G401.6 (cell line): ENCODE measurements around the gene SYNE1.

Source experiments
- FAIRE-seq: peaks from 2 replicates; lab custom pipeline; 2012; peaks lifted over from hg19 to GRCh38; lab: Jason Lieb, UNC

Gene SYNE1

DNA sequence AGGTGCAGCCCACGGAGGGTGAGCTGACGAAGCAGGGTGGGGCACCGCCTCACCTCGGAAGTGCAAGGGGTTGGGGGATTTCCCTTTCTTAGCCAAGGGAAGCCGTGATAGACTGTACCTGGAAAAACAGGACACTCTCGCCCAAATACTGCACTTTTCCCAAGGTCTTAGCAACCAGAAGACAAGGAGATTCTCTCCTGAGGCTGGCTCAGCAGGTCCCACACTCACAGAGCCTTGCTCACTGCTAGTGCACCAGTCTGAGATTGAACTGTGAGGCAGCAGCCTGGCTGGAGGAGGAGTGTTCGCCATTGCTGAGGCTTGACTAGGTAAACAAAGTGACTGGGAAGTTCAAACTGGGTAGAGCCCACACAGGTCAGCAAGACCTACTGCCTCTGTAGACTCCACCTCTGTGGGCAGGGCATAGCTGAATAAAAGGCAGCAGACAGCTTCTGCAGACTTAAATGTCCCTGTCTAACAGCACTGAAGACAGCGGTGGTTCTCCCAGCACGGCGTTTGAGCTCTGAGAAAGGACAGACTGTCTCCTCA lies 28.0 kb downstream of the SYNE1 start:
- no peak for FAIRE-seq

DNA sequence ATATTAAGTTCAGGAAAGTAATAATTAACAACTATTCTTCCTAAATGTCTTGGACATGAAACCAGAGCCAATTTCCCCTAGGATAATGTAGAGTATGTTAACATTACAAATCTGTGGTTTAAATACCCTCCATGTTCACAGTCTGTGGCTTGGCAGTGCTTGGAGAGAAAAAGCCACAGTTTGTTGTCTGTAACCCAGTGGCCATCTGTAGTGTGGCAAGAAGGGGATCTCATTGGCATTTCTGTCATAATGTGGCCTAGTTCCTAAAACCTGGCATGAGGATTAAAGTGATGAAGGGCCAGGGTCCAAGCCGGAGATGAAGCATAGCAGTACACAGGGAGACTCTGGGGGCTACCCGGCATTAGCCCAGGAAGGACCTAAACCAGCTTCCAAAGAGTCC lies 31.2 kb downstream of the SYNE1 start:
- no peak for FAIRE-seq

DNA sequence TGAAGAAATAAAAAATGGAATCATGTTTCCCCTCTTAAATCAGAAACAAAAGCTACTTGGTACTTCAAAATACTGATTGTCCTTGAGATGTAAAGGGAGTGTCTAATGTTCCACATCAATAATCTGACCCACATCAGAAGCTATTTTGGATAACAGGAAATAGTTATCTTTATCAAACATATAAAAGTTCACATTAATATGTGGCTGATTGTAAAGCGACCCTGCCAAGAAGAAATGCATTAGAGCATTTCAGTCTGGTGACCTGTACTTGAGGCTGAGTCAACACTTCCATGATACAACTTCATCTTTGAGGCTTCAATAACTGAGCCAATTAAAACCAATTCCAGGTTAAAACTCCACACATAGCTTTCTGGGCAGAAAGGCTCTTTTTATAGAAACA lies 31.8 kb downstream of the SYNE1 start:
- FAIRE-seq: no peak

- no peak for FAIRE-seq
Measured at GRCh38 chr6:152603911-152604310, 33.3 kb downstream of the SYNE1 start.

DNA sequence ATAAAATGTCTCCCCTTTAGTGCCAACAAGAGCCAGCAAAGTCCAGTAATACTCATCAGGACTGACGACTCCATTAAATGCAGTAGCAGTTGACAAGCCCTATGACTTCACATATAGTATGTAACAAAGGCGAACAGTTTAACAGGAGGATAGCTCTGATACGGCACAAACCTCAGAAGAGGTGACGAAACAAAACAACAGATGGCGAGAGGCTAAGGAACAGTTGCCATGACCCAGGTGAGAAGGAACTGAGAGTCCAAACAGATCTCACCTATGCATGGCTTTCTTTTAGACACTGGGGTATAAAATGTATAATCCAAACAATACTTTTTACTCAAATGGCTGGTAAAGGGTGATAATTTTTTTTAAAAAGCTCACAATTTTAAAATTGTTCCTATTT lies 37.1 kb downstream of the SYNE1 start:
- no peak for FAIRE-seq

DNA sequence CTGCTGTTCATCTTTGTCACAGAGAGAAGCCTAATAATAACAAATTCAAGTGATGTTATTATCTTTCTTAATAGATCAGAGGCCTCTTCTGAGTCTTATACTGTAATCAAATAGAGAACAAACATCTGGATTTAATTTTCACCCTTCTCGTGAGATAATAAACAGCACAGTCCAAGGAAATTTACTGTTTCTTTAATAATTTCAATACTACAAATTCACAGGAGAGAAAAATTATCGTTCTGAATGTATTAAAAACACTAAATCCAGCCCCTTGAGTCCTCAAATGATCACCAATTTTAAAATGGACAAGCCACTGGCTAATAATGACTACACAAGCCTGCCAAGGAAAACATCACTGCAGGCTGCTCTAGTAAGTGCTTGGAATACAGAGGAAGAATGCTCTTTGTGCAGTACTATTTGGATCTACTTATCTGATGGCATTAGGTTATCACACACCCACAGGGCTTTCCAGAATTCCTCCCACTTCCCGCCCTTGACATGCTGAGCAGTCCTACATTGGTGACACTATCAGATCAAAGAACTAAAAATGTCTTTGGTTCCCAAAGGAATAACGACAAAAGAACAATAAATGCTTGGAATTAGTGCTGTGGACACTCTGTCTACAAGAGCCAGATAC lies 38.1 kb downstream of the SYNE1 start:
- FAIRE-seq: no peak

DNA sequence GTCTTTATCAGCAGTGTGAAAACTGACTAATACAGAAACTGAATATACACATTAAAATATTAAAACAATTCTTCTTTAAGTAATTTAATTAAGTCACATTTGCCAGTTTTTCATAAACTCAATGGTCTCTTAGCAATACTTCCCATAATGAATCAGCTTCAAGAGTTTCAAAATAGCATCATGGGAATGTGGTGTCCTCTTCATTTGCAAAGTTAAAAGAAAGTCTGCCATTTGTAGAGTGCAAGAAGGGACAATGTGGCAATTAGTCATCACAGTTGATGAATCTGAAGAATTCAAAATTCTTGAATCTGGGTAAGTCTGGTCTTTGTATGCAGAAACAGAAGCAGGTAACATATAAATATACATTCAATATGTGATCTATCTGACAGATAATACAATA lies 38.7 kb downstream of the SYNE1 start:
- no peak for FAIRE-seq

DNA sequence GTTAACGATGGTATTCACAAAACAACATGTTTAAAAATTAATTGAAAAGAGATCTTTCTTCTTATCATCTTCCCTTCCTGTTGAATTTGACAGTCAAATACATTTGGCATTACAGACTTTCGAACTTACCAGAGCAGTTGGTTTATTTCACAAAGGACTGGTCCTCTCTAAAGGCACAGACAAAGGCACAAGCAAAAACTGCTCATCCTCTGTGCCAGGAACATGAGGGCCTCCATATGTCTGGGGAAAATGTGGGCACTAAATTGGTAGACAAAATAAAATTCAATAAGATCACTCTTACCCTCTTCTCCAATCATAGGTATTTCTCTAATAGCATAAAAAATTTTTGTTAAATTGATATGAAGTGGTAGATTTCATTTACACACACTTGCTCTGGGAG lies 40.4 kb downstream of the SYNE1 start:
- no peak for FAIRE-seq

GRCh38 chr6:152595499-152595898 lies 41.7 kb downstream of the SYNE1 start:
- FAIRE-seq: no peak

GRCh38 chr6:152594701-152595100 lies 42.5 kb downstream of the SYNE1 start:
- FAIRE-seq: no peak

DNA sequence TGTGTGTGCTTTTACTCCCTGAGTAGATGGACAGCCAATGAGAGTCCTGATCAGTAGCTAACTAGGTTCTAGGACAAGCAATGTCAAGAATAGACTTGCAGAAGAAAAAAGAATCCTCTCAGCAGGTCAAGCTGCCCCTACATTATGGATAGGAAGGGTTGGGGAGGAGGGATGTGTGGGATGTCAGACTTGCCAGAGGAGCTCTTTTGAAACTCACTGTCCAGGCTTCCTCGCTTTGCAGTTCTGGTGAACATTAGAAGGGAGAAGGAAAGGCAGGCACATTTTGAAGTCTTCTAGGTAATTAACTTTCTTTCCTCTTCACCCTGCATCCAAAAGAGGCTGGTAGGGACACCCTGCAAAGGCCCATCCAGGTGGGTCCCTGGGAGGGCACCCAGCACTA lies 48.7 kb downstream of the SYNE1 start:
- FAIRE-seq: no peak

- no peak for FAIRE-seq
Measured at GRCh38 chr6:152587473-152587872, 49.7 kb downstream of the SYNE1 start.

DNA sequence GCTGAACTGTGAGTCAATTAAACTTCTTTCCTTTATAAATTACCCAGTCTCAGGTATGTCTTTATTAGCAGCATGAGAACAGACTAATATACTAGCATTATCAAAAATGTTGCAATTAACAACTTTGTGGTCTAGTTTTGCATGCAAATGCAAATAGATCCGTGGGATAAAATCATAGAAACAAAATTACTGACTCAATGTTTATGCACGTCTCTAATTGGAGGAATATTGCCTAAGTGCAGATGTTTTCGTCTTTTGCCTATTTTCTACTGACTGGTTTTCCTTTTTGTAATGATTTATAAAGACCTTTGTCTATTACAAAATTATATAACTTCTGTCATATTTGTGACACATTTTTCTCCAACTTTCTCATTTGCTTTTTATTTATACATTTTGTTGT lies 51.9 kb downstream of the SYNE1 start:
- no peak for FAIRE-seq

- FAIRE-seq: no peak
Measured at GRCh38 chr6:152583888-152584287, 53.3 kb downstream of the SYNE1 start.

- no peak for FAIRE-seq
Measured at GRCh38 chr6:152576525-152576924, 60.6 kb downstream of the SYNE1 start.

- no peak for FAIRE-seq
Measured at GRCh38 chr6:152575621-152576150, 61.5 kb downstream of the SYNE1 start.

- no peak for FAIRE-seq
Measured at GRCh38 chr6:152575161-152575560, 62.0 kb downstream of the SYNE1 start.

DNA sequence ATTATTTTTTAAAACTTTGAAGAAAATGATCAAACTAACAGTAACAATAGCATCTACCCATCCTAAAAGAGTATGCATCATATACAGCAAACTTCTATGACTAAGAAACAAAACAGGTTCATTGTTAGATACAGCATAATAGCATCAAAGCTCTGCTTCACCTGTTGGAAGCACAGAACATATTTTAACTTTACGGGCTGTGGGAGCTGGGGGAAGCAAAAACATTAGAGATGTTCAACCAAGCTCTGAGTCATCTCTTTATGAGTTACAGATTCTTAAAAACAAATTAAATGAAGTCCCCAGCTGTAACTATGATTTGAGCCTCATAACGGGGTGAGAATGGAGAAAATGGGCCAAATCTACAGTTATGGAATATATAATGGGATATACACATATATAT lies 63.4 kb downstream of the SYNE1 start:
- FAIRE-seq: no peak

- no peak for FAIRE-seq
Measured at GRCh38 chr6:152572338-152573088, 64.6 kb downstream of the SYNE1 start.

DNA sequence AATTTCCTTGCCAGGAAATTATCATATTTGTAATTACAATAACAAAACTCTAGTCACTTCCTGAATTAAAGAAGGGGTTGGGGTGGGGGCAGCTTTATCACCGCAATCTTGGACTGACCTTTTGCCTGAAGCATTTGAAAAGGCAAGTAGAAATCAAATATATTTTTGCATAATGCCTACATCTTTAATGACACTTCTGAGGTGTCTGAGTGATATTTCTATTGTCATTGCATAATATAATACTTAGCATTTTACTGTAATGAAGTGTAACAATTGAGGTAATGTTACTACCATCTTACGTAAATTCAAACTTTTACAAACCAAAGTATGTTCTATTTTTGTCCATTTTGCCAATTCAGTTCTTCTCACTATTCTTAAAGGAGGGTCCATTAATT lies 65.2 kb downstream of the SYNE1 start:
- FAIRE-seq: no peak

GRCh38 chr6:152571089-152571488 lies 66.1 kb downstream of the SYNE1 start:
- no peak for FAIRE-seq

- no peak for FAIRE-seq
Measured at GRCh38 chr6:152566103-152566875, 70.9 kb downstream of the SYNE1 start.

DNA sequence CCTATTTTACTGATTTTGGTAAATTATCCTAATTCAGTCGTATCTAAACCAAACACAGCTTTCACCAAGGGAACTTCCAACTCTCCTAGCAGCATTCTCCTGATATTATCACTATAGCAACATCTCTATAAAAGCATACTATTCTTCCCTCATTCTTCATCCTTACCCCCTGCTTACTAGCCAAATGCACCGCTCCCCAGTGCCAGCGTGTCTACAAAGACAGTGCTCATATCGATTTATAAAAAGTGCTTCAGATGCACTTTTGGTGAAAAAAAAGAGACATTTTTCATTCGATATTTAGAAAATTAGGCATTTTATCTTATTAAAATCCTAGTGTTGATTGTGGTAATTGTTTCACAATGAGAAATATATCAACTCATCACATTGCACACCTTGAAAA lies 74.0 kb downstream of the SYNE1 start:
- no peak for FAIRE-seq
